Measurements from ENCODE around the gene ACTA2.

The ACTA2 gene

DNA sequence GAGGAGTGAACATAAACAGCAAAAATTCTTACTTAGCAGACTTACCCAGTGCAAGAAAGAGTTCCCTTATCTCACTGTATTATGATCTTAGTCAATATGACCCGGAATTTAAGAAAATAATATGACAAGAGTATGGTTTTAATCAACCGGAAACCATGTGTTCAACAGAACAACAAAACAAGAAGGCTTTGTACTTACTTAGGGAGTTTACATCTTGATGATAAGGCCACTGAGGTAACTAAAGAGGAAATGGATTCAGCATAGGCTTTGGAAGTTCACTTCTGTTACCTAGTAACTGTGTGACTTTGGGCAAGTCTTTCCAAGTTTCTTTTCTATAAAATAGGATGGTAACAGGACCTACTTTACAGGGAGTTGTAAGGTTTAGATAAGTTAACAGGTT, 30.6 kb upstream of the ACTA2 start:
- DNase-seq (ENCODE audit: extremely low spot score, insufficient read length, low read depth) (no peak), FAIRE-seq (no peak)

DNA sequence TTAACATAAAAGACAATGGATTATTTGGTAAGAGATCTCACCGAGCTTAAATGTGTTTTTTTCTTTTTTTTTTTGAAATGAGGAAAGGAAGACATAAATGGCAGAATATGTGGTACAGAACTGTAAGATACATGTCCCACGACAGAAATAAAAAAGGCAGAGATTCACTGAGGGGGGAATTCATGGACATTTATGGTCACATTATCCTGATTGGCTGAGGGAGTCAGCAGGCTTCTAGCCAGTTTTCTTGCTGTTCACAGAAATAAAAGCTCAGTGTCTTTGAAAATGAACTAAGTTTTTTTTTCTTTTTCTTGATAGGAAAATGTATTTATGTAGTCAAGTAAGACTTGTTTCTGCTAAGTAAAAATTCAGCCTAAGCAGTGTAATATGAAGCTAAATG, 29.8 kb upstream of the ACTA2 start:
- peak; percentile 38 for FAIRE-seq

DNA sequence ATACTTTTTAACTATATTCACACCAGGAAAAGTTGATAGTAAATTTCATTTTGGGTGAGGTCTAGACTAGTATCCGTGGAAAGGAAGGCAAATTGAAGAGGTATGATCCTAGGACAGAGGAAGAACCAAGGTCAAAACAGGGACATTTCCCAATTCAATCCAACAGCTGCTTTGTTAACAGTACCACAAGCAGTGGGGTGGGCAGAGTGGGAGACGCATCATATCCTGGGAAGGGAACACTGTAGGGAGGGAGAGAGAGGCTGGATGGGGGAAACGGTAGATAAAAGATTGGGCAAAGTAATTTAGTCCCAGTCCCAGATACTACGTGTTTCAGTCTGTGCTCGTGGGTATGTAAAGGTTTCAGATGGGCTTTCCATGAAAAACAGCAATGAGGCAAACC, 28.9 kb upstream of the ACTA2 start:
- no peak for FAIRE-seq
- DNase-seq (ENCODE audit: extremely low spot score, insufficient read length, low read depth), result no peak

More for the DNA sequence above, 29.8 kb upstream of the ACTA2 start:
- DNase-seq (ENCODE audit: extremely low spot score, insufficient read length, low read depth), result no peak

DNA sequence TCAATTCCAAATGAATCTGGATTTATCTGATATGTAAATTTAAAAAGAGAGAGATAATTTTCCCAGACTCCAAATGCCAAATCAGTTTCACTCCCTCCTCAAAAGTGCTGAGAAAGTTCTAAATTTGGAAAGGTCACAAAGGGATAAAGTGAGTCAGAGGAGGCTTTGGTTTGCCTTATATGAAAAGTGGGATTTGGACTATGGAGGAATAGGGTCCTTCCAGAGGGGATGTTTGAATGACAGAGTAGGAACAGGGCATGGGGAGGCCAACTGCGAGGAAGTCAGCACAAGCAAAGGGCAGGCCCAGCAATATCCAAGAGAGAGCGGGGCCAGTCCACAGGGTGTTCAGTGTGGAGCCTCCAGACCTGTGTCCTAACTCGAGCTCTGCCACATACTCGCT, 28.2 kb upstream of the ACTA2 start:
- DNase-seq (ENCODE audit: extremely low spot score, insufficient read length, low read depth) (no peak), FAIRE-seq (no peak)

DNA sequence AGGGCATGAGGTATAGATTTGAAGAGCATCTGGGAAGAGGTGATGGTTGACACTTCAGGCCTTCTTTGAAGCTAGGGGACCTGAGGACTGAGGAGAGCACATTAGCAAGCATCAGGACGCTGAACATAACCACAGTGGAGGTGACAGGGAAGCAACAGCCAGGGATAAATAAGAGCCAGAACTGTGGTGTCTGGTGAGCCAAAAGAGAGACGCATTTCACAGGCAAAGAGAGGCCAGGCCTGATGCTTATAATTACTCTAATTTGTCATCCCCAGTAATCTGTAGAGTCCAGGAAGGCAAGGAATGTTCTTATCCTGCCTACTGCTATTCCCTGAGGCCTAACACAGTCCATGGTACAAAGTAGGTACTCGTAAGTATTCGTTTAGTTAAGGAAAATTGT, 27.7 kb upstream of the ACTA2 start:
- FAIRE-seq, result no peak
- DNase-seq (ENCODE audit: extremely low spot score, insufficient read length, low read depth), result no peak

DNA sequence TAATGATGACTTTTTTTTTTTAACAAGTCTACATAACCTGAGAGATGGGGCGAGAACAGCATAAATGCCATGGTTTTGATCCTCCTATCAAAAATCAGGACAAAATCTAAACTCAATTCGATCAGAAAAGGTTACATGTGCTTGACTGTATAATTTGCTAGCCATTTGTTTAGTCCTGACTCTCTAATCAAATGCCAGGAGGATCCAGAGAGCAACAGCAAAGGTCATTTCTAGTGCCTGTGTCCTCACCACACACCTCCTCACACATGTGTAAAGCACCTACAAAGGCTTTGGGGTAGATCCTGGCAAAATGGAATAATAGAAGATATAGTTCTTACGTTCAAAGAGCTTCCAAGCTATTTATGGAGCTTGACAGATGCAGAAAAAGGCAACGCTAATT, 27.0 kb upstream of the ACTA2 start:
- DNase-seq (ENCODE audit: extremely low spot score, insufficient read length, low read depth), result no peak
- FAIRE-seq, result no peak

DNA sequence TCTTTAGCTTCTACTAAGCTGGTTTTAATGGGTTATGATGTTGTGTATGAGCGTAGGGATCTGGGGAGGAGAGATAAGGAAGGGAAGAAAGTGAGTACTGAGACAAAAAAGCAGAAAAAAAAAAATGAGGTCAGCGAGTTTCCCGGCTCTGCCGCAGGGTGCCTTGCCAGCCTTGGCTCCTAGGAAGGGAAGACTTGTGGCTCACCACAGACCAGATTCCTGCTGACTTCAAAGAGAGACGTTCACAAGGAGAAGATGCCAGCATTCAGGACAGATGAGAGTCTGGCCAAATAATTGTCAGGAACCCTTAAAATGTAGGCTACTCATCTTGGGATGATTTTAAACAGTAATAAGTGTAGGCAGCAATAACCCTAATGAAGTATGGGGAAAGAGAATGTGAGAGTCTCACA, 26.6 kb upstream of the ACTA2 start:
- no peak for FAIRE-seq

DNA sequence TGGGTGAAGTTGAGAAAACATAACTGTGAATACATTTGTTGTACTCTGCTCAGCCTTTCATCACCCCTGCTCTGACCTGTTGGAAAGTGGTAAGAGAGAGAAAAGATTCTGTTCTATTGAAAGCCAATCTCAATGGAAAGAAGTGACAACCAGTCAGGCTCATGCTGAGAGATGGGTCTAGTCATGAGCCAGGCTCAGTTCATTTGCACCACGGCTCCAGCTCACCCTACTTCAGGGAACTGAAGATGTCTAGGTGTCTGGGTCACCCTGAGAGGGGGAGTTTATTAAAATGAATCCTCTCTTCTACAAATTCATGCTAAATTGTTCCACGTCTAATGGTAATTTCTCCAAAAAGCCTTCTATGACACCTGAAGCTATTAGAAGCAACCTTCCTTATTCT, 25.9 kb upstream of the ACTA2 start:
- no peak for FAIRE-seq

More for the DNA sequence above, 26.6 kb upstream of the ACTA2 start:
- DNase-seq (ENCODE audit: extremely low spot score, insufficient read length, low read depth), result no peak

DNA sequence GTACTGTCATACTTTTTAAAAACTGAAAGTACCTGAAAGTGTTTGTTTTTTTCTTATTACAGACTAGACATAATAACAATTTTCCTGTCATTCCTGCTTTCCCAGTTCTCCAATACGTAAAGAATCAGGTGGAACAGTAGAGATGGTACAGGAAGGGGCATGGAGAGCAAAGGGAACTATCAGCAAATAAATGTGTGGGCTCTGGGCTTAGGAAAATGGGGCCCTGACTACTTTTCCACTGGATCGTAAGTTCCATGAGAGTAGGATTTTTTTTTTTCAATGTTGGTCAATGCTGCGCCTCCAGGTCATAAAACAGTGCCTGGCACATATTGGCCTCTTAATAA, 22.8 kb upstream of the ACTA2 start:
- FAIRE-seq, result no peak

More for the DNA sequence above, 25.9 kb upstream of the ACTA2 start:
- no peak for DNase-seq (ENCODE audit: extremely low spot score, insufficient read length, low read depth)

DNA sequence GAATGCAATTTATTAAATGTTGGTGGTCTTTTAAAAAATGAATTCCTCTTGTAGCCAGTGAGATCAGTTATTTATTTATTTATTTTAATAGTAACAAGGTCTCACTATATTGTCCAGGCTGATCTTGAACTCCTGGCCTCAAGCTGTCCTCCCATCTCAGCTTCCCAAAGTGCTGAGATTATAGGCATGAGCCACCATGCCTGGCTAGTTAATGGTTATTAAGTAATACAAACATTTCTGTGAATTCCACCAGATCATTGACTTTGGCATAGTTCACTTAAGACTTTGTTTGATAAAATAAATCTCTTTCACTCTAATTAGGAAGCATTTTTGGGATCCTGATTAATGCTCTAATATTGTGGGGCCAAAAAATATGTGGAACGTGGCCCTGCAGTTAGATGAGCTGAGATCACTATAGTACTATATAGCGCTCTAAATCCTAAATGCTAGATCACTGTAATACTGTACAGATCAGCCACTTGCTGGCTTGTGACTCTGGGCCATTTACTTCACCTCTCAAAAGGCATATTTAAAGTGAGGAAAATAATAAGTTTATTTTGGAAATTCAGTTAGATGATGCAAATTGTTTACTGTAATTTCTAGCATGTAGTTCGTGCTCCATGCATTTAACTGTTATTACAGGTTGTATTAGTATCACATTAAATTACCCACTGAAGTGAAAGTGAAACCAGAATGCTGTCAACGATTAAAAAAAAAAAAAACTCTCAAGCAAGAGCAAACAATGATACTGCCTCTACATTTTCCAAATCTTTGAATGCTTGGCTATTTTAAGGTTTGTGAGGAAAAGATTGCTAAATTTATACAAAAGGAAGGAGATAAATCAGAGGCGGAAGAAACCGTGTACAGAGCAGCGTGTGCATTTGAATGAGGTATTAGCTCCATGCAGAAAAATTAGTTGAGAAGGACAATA, 22.1 kb upstream of the ACTA2 start:
- FAIRE-seq, result peak; percentile 75
- no peak for DNase-seq (ENCODE audit: extremely low spot score, insufficient read length, low read depth)

More for the DNA sequence above, 22.8 kb upstream of the ACTA2 start:
- DNase-seq (ENCODE audit: extremely low spot score, insufficient read length, low read depth), result no peak

DNA sequence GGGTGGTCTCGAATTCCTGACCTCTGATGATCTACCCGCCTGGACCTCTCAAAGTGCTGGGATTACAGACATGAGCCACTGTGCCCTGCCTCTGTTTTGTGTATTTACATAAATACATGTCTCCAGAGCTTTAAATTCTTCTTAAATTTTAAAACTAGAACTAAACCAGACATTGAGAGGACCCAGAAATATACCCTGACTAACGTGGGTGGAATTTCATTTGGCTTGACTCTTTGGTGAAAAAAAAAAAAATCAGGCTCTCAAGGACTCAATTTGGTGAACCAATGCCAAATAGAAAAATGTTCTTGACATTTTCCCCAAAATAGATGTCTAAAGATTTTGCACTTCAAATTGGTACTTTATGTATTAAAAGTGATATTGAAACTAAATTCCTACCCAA, 21.4 kb upstream of the ACTA2 start:
- no peak for DNase-seq (ENCODE audit: extremely low spot score, insufficient read length, low read depth)
- FAIRE-seq, result peak; percentile 24

DNA sequence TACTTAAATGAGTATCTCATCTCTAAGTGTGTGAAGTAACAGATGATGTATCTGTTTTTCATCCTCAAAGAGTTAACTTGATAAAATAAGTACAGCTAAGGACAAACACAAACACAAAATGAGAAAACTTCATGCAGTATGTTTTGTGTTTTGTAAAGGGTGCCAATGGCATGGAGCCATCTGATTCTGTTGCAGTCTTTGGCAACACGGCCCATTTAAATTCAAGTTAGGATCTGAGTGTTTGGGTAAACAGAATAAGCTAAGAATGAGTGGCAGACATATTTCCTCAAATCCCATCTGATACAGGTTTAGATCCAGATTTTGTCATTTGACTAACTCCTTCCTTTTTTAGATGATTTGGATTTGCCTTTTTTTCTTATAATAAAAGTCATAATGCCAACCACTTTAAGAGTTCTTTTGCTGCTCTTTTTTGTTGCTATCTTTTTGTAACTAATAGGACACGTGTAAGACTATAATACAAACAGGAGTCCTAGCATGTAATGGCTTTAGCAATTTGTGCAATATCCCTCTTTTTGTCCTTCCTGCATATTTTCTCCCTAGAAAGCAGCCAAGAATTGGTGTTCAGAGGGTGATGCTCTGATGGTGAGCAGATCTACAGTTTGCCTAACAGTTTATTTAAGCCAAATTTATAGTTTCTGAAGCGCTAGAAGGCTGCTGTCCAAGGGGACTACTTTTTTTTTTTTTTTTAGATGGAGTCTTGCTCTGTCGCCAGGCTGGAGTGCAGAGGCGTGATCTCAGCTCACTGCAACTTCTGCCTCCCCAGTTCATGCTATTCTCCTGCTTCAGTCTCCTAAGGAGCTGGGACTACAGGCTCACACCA, 18.9 kb upstream of the ACTA2 start:
- DNase-seq (ENCODE audit: extremely low spot score, insufficient read length, low read depth) (no peak), FAIRE-seq (no peak)

DNA sequence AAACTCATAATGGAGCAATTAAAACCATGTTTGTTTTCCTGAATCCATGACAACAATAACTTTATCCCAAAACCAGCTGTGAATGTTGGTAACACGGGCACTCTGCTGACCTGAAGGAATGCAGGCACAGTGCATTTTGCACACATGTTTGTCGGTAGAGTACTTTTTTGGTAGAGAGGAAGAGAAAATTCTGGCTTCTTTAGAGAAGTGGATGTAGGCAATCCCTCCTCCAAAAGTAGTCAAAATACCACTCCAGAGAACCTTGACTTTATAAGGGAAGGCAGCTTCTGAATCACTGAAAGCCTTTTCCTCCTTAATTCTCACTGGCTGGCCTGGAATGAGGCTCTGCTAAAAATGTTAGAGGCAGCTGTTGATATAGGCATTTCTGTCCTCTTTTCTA, 15.8 kb upstream of the ACTA2 start:
- FAIRE-seq, result no peak
- no peak for DNase-seq (ENCODE audit: extremely low spot score, insufficient read length, low read depth)

DNA sequence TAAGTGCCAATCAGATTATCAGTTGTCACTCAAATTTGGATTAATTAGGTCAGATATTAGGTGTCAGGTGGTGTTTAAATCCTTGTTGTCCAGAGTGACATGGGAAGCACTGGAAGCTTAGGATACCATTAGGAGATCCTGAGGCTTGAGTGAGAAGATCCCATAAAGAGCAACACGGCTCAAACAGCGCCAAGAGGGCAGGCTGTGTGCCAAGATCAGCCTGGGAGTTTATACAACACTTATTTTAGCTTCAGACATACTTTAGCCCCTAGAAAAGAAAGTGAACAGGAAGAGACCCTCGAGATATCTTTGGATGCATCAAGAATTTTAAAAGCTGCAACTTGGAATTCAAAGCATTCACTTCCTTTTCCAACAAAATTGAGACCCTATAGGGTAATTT, 14.2 kb upstream of the ACTA2 start:
- FAIRE-seq, result no peak
- DNase-seq (ENCODE audit: extremely low spot score, insufficient read length, low read depth), result no peak

DNA sequence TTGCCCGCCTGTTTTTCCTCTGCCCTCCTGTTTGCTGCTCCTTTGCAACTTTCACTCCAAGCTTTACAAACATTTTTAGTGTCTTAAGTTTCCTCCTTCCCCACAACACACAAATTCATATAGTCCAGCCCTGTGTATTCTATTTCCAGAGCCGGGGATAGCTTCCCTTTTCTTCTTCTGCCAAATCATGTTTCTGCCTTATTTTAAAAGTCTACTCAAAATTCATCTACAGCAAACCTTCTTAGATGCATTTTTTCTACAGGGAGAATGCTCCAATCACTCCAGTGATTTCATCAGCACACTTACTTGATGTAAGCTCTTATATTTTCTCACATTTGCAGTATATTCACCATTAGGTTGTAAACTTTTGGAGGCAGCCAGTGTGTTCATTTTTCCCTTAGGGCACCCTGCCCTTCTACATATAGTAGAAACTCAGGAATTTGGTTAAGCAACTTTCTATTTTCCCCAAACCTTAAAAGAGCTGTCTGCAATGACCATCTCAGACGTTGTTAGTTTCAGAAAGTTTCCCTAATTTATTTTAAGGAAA, 12.4 kb upstream of the ACTA2 start:
- DNase-seq (ENCODE audit: extremely low spot score, insufficient read length, low read depth) (no peak), FAIRE-seq (no peak)

DNA sequence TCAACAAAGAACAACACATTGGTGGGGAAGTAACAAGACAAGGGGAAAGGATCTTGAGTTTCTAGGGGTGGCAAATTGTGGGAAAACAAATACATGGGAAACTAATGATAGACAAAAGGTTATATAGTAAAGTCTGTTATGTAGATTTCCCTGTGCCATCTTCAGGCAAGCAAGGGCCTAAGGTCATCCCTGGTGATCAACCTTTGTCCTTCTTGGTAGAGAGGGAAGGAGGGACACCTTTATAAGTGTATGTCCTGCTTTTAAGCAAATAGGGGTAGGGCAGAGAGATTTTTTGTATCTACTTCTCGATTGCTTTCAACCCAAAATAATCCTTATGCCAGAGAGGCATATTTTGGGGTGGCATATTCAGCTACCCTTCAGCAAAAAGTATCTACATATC, 11.8 kb upstream of the ACTA2 start:
- FAIRE-seq (no peak), DNase-seq (ENCODE audit: extremely low spot score, insufficient read length, low read depth) (no peak)

DNA sequence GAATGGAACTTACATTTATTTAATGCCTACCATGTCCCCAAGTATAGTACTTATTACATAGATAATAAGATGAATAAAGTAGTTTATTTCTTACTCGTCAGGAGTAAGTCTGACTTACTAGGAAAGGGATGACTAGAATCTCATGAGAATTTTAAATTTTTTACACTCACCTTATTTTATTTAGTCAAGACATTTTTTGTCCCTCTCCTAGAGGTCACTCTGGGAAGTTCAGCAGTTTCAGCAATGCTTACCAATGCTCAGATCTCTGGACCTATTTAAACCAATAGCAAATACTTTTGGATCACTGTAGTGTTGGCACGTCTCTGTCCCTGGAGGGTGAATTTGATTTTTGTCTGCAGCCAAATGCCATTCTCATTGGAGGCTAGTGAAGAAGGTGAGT, 10.7 kb upstream of the ACTA2 start:
- DNase-seq (ENCODE audit: extremely low spot score, insufficient read length, low read depth) (no peak), FAIRE-seq (no peak)

DNA sequence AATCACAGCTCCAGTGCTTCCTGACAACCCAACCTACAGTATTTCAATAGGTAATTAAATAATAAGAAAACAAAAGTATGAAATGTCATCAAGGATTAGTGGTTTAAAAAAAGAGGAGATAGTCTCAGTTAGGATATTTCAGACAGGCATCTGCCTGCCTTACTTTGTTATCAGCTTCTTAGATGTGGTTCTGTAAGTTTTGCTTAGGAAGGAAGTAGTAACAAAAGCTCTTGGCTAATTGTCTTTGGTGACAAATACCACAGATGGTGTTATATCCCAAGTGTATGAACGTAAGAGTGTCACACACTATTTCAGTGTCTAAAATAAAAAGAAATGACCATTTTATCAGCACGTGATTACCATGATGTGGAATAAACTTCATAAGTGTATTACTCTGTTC, 9.8 kb upstream of the ACTA2 start:
- FAIRE-seq (peak; percentile 5), DNase-seq (ENCODE audit: extremely low spot score, insufficient read length, low read depth) (no peak)

DNA sequence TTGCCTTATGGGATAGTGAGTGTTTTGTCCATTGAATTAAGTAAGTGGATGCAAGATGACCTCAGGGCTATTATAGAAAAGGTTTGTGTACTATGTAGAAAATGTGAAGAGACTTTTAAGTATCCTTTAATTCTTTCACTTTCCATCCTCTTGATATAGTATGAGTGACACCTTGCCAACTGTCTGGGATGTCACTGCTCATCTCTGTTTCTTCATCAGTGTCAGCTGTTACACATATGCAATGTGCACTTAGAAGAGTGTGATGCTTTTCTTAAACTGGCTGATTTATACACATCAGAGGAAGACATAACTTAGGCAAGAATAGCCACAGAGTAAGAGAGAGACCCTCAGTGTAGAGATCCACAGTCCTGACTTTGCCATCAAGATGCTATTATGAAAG, 8.7 kb upstream of the ACTA2 start:
- DNase-seq (ENCODE audit: extremely low spot score, insufficient read length, low read depth), result no peak
- FAIRE-seq, result peak; percentile 21

DNA sequence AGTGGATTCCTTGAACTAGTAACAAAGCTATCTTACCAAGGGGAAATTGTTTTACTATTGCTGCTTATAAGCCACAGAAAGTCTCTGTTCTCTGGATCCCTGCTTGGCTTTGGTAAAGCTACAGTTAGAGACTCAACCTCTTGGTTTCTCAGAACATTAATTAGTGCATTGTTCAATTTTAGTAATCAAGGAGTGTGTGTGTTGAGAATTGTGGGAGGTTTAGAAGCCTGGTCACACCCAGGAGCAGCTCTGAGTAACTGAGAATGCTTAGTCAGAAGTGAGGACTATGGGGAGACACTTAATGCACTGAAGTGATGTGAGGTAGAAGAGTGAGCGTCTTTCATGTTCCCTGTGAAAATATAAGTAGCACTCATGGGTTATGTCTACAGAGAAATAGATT, 8.2 kb upstream of the ACTA2 start:
- FAIRE-seq (no peak), DNase-seq (ENCODE audit: extremely low spot score, insufficient read length, low read depth) (no peak)

DNA sequence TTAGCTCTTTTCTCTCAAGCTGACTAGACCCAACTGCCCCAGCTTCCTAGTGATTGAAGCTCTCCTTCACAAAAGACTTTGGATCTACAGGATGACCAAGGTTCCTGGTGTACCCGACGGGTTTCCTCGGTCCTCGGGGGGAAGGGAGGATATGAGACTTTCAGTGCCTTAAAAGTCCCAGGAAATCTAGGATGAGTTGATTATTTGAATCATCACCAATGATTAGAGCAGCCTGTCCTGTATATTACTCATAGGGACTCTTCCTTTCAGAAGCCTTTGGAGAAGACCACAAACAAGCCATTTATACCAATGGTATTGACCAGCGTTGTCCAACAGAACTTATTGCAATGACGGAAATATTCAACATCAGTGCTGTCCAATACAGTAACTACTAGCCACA, 6.1 kb upstream of the ACTA2 start:
- FAIRE-seq, result no peak
- no peak for DNase-seq (ENCODE audit: extremely low spot score, insufficient read length, low read depth)

Data from GM18507 (cell line).